ENCODE data around the gene SIPA1L2.

DNA sequence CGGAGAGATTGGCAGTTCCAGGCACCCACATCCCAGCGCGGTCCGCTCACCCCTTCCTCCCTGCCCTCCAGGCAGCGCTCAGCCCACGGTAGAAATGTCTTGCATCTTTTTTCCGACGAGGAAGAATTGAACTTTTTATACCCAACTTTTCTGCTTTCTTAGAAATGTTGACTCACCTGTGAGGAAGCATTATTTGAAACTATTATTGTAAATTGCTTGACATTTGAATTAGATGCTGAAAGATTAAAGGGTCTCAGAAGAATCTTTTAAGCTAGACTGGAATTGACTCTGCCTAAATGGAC, 912 bp upstream of the SIPA1L2 start:
- TF ChIP-seq, protein P1, sequence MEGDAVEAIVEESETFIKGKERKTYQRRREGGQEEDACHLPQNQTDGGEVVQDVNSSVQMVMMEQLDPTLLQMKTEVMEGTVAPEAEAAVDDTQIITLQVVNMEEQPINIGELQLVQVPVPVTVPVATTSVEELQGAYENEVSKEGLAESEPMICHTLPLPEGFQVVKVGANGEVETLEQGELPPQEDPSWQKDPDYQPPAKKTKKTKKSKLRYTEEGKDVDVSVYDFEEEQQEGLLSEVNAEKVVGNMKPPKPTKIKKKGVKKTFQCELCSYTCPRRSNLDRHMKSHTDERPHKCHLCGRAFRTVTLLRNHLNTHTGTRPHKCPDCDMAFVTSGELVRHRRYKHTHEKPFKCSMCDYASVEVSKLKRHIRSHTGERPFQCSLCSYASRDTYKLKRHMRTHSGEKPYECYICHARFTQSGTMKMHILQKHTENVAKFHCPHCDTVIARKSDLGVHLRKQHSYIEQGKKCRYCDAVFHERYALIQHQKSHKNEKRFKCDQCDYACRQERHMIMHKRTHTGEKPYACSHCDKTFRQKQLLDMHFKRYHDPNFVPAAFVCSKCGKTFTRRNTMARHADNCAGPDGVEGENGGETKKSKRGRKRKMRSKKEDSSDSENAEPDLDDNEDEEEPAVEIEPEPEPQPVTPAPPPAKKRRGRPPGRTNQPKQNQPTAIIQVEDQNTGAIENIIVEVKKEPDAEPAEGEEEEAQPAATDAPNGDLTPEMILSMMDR (conservative IDR thresholded peaks at IDR 0.05 in 1 of 2, IDR thresholded peaks at IDR 0.05 in 1 of 2; ENCODE audit: low read depth in 1 of 2, low read length in 2 of 2): no peak
- no peak for TF ChIP-seq EZH2 (IDR thresholded peaks at IDR 0.05; ENCODE audit: low read length, missing control alignments)
